Activated naive CD4-positive, alpha-beta T cell treated with anti-CD3 and anti-CD28 coated beads, Interleukin-2, amount 50 U/mL, for 16 hours (primary cell): ENCODE results near the gene INMT.

Experiments
- DNase-seq: peaks from one replicate; pipeline ENCODE4 v3.0.0-alpha.2; 2020

Gene INMT

GRCh38 chr7:30729642-30730041 lies 22.3 kb upstream of the INMT start:
- no peak for DNase-seq

GRCh38 chr7:30730097-30730496 lies 21.8 kb upstream of the INMT start:
- DNase-seq: no peak

DNA sequence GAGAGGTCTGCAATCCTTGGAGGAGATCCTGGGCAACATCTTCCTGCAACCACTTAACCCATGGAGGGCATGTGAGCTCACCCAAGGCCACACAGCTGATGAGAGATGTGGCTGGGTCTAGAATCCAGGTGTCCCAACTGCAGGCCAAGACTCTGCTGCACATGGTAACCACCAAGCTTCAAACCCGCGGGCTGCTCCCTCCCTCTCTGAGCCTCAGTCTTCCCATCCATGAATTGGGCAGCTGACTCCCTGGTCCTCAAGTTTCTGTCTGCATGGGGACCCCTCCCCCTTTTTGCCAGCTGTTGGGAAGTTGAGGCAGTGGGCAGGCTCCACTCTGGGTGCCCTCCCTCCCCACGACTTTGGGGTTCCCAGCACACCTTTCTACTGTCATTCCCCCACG lies 20.9 kb upstream of the INMT start:
- DNase-seq: no peak

DNA sequence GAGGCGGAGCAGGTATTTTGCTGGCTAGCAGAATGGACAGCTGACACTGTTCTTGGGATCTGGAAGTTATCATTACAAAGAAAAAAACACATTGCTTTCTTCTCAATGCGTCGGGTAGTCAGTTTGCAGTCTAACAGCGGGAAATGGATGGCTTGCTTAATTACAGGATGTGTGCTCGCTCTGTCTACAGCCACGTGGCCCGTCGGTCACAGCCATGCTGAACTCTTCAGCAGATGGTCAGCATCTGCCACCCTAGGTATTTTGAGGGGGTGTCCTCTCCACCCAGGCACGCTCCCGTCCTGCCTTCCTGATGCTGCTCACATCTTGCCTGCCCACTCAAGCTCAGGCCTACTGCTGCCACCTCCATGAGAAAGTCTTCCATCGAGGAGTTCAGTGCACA lies 20.4 kb upstream of the INMT start:
- DNase-seq: no peak

- DNase-seq: no peak
These were observed 19.3 kb upstream of the INMT start for GRCh38 chr7:30732606-30733005.

GRCh38 chr7:30733216-30733615 lies 18.7 kb upstream of the INMT start:
- no peak for DNase-seq

DNA sequence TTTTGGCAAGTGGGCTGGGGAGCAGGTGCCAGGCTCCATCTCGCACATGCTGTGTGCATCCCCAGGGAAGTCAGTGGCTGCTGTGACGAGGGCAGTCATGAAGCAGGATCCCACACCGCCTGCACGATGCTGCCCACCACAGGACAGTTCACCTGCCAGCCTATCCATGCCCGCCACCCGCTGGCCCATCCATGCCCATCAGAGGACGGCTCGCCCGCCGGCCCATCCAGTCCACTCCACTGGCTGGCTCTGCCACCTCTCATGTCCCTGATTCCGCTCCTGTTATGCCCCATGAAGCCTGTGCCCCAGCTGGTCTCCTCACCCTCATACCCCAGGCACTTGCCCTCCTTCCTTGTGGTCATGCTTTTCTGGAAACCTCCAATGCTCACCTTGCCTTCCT lies 18.2 kb upstream of the INMT start:
- DNase-seq: no peak

DNA sequence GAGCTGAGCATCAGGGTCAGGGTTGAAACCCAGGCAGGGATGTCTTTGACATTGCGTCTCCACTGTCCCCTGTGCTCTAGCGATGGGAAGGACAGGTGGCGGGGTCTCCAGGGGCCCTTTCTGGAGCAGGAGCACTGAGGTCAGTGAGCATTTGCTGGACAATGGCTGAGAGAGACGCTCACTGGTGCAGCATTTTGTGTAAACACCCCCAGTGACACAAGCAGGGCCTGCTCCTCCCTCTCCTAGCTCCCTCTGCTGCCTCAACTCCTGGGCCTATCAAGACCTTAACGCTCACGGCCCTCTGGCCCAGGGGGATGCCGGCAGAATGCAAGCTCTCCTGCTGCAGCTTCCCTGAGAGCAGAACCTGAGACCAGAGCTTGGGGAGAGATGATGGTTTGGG lies 17.4 kb upstream of the INMT start:
- no peak for DNase-seq

GRCh38 chr7:30735631-30736030 lies 16.3 kb upstream of the INMT start:
- no peak for DNase-seq

- no peak for DNase-seq
These were observed 15.6 kb upstream of the INMT start for GRCh38 chr7:30736291-30736690.

DNA sequence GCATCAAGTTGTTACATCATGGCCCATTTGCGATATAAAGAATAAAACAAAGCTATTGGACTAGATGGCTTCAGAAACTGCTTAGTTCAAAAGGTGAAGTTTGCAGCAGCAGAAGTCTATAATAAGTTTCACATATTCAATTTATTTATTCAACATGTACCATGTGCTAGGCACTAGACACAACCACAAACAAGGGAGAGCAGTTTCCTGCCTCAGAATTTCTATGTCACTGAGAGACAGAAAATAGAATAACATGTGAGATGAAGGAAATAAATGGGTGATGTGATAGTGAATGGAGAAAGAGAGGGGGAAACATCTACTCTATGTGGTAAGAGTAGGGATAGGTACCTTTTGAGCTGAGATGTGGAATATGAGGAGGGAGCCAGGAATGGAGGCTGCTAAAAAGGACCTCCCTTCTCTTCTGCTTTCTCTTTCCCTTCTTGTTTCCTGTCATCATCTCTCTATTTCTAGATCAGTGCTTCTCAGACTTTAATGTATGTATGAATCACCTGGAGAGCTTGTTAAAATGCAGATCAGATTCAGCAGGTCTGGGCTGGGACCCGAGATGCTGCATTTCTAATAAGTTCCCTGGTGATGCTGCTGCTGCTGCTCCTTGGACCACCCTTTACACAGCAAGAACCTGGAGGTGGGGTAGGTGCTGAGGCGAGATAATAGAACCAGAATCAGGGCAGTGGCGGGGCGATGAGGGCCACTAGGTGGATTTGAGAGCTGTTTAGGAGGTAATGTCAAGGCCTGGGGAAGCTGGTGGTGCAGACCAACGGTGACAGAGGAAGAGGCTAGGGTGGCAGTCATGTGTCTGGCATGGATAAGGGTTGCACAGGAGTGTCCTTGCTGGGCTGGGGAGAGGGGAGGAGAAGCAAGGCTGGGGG lies 13.7 kb upstream of the INMT start:
- peak; percentile 27 for DNase-seq

- no peak for DNase-seq
These were observed 12.2 kb upstream of the INMT start for GRCh38 chr7:30739691-30740090.

DNA sequence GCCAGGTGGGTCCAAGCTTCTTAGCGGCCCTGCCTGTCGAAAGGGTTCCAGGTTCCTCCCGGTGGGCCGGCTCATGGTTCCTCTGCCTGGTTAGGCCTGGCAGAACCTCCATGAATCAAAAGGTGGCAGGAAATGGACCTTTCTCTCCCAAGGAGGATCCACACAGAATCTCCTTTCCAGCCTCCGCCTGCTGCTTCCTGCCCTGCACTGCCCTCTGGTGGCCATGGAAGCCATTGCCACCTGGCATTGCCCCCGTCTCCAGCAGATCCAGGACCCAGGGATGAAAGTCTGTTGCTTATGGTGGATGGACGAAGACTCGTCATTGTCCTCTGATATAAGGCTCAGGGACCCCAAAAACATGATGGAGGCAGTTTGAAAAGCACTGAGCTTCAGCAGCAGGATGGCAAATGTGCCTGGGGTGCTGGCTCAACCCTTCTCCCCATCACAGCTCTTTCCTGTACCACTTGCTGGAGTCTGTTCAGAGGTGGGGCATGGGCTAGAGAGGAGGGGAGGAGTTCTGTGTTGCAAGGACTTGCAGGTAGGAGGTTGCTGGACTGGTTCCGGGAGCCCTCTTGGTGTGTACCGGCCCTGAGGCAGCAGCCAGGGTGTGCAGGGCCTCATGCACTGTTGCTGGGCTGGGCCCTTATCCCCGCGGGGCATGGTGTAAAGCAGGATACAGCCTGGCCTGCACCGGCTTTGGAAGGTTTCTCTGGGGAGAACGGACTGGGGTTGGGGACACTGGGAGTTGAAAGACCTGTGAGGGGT lies 11.3 kb upstream of the INMT start:
- DNase-seq: peak; percentile 75

DNA sequence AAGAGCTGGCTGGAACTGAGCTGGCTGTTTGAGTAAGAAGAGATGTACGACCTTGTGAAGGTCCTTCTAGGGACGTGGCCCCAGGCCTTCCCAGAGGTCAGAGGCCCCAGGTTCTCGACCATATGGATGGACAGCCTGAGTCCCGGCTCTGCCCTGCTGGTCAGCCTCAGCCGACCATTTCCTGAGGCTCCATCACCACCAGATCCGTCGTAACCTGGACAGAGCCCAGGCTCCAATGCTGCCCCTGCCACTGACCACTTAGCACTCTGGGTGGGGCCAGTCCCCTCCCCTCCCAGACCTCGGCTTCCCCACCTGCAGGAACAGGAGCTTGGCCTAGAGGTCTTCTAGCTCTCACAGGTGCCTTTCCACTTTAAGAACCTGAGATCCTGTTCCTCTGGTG lies 10.6 kb upstream of the INMT start:
- DNase-seq: no peak

GRCh38 chr7:30743371-30744074 lies 8.4 kb upstream of the INMT start:
- no peak for DNase-seq

- no peak for DNase-seq
These were observed 7.9 kb upstream of the INMT start for GRCh38 chr7:30744075-30744417.

- no peak for DNase-seq
These were observed 6.5 kb upstream of the INMT start for GRCh38 chr7:30745261-30745941.

GRCh38 chr7:30750010-30750409 lies 1.9 kb upstream of the INMT start:
- DNase-seq: no peak

- DNase-seq: no peak
These were observed 968 bp upstream of the INMT start for GRCh38 chr7:30750683-30751650.

DNA sequence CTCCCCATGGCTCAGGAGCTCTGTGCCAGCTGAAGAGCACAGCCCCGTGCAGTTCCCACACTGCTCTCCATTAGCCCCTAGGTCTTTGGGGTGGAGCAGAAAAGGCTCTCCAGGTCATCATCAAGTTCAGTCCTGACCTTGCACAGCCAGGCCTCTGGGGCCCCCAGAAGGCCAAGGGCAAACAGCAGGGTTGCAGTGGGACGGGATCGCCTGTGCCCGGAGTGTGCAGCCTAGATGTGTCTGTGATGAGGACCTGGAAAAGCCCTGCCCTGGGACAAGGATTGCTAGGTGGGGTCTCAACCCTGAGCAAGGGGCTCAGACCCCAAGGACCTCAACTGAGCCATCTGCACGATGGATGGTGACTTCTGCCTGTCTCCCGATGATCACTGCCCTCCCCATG lies 549 bp downstream of the INMT start:
- DNase-seq: no peak

- no peak for DNase-seq
These were observed 1.0 kb downstream of the INMT start for GRCh38 chr7:30752979-30753378.

DNA sequence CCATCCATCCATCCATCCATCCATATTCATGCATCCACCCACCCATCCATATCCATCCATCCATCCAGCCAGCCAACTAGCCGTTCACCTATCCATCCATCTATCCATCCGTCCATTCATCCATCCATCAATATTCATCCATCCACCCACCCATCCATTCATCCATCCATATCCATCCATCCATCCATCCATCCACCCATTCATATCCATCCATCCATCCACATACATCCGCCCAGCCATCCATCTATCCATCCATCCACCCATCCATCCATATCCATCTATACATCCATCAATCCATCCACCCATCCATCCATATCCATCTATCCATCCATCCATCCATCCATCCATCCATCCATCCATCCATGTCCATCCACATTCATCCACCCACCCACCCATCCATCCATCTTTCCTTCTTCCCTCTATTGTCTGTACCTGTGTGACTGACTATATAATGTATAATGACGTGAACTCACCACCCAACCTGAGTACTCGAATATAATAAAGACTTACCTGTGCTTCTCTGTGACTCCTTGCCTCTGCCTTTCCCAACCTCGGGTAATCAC lies 2.5 kb downstream of the INMT start:
- no peak for DNase-seq
